Cerebellar cortex (tissue), 1 donor: ENCODE measurements around the gene DLST.

Source experiments
- DNase-seq: peaks from one replicate; pipeline ENCODE4 v3.0.0-alpha.2; 2015; ENCODE audit warnings: low spot score

The DLST gene

GRCh38 chr14:74860899-74861733, 20.6 kb upstream of the DLST start:
- peak; percentile 90 for DNase-seq

- DNase-seq = no peak
Observed at GRCh38 chr14:74861734-74862090, 20.0 kb upstream of the DLST start.

DNA sequence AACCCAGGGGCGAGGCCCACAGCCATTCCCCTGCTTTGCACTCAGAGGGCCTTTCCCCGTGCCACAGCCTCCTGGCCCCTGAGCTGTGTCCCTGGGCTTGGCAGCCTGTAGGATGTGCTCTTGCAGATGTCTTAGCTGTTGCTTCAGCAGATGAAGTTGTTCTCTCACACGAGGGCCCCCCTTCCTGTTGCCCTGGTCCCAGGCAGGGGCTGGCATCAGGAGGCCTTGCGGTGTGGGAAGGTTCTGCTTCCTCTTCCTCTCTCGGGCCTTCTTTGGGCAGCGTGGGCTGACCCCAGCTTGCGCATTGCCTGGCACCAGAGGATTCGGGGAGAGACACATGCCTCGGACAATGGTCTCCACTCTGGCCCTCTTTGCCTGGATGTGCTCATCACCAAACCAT, 18.4 kb upstream of the DLST start:
- DNase-seq = no peak

- no peak for DNase-seq
Observed at GRCh38 chr14:74864198-74864597, 17.5 kb upstream of the DLST start.

DNA sequence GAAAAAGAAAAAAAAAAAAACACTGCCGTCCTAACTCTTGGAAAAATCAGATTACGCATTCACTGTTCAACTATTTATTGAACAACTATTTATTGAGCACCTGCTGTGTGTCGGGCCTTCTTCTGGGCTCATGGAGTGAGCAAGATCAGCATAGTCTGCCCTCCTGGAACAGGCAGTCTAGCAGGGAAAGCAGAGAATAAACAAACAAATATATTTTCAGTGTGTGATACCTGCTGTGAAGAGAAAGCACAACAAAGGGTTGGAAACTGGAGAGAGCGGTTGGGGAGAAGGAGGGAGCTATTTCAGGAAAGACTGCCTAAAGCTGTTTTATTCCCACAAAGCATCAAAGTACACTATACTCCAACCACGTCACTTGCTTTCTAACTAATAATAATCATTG, 16.6 kb upstream of the DLST start:
- DNase-seq = no peak

DNA sequence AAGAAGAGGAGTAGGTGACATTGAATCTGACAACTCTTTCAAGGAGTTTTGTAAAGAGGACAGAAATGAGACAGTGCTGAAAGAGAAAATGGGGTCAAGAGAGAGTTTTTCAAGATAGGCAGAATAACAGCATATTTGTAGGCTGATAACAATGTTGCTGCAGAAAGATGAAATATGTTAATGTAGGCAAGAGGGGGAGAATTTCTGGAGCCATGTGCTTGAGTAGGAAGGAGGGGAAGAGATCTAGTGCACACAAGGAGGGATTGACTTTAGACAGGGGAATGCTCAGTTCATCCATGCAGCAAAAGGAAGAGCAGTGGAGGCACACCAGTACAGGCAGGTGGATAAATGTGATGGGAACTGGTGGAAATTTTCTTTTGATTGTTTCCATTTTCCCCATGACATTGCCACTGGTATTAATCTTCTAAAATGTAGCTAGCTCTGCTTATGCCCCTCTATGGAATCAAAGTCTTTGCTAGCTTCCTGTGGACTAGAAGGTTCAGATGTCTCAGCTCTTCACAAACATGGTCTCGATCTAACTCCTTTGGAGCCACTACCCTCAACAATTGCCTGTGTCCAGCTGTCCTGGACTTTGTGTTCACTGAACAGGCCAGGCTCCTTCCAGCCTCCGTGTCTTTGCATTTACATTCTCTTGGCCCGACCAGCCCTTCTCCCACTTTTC, 14.9 kb upstream of the DLST start:
- no peak for DNase-seq

DNA sequence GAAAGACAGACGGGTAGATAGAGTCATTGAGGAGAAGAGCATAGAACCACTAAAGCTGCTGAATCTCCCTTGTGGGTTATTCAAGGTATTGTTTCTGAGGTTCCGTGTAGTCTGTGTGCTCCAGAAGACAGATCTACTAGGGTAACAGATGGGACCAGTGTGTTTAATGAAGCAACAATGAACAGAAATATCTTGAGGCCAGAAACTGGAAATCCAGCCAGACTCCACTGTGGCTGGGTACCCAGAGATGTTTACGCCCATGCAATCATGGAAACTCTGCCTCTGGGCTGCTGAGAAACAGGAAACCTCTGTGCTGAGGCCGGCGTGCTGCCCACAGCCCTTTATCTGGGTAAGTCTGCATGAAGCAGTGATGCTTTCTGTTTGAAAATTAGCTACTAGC, 14.0 kb upstream of the DLST start:
- peak; percentile 81 for DNase-seq

- DNase-seq = no peak
Observed at GRCh38 chr14:74868739-74869138, 13.0 kb upstream of the DLST start.

GRCh38 chr14:74871819-74872218, 9.9 kb upstream of the DLST start:
- no peak for DNase-seq

DNA sequence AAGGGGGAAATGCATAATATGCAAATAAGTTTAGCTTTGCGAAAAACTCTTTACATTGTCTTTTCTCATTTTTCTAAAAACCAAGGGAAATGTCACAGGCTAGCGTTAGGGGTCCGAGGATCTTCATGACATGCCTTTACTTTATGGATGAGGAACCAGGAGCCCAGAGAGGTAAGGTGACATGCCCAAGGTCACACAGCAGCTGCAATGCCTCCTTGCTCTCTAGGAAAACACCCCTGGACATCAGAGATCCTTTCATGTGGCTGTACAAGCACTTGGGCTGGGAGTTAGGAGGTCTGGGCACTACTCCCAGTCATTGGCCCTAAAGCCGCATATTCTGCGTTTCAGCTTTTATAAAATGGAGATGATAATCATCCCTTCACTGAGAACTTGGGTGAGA, 6.5 kb upstream of the DLST start:
- DNase-seq = no peak

DNA sequence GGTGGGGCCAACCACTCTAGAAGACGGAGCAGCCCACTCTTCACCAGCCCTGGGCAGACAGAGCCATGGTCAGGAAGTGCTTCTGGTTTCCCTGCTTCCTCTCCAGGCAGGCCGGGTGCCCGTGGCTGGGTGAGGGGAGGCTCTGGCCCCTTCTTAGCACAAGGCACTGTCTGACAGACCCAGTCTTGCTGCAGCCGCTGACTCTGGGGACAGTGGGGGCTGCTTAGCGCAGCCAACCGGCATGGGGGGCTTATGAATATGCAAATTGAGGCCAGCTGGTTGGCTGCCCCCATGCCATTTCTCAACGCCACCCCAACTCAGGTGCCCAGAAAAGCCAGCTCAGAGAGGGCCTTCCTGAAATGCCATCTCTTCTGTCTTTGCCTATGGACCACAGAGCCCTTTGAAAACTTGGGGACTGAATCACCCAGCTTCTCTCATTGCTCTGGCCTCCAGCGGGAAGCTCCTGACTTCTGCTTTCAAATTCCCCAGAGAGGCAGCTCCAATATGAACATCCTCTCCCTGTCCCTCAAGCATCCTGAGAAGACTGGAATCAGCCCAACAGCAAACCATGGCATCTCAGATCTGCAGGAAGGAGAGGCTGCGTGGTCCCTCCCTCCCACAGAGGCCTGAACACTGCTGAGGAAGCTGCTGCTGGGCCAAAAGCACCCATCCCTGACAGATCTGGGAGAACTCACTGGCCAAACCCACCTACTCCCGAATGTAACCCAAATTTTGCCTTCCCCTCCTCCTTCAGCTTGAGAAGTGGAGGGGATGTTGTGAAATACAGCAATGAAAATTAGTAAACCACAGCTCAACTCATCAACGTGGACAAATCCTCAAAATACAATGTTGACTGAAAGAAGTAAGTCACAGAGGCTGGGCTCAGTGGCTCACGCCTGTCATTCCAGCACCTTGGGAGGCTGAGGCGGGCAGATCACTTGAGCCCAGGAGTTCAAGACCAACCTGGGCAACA, 5.5 kb upstream of the DLST start, which contains the start of gene PROX2:
Gene PROX2 (minus strand): TSS at position 205 of the 973 bp plus-strand sequence. CDS start 12,311 bp downstream, outside the sequence.
- DNase-seq = no peak

- DNase-seq = no peak
Observed at GRCh38 chr14:74879427-74880182, 2.1 kb upstream of the DLST start.

DNA sequence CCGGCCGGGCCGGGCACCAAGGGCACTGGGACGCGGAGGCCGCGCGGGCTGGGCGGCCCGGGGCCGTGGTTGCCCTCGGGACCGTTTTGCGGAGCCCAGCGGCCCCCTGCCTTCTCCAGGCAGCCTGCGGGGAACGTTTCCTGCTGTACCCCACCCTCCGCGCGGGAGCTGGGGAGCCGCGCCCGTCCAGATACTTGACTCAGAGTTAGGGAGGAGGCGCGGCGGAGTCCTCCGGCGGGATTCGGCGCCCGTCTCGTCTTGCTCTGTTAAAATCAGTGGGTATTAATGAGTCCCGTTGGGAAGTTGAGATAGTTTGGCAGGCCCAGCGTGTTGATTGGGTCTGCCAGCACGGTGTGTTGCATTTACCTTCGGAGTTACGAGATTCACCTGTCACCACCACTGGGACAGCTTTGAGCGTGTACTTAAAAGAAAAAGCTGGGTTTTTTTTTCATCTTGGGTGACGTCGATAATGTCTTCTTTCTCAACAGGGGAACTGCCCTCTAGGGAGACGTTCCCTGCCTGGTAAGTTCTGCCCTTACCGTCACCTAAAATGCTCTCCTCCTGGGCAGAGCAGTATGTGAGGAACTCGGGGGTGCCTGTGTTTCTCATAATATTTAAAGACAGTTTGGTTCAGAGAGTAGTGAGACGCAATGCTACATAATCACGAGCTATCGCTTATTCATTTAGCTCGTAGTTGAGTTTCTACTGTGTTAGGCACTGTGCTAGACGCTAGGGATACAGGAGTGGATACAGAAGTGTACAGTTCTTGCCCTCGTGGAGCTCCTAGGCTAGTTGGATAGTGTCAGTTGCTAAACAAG, 596 bp downstream of the DLST start:
- peak; percentile 18 for DNase-seq

DNA sequence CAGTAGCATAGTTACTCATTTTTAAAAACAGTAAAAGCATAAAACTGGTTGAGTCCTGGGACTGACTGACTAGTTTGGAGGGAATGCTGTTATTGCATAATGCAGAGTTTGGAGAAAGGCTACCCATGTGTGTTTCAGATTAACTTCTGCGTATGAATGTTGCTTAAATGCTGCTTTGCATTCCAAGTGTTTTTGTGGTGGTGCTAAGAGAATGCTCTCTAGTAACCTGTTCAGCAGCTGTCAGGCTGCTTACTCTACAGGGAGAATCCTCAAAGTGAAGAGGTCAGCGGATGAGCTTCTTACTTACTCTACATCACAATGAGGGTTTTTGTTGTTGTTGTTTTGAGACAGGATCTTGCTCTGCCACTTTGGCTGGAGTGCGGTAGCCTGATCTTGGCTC, 4.3 kb downstream of the DLST start:
- no peak for DNase-seq

GRCh38 chr14:74888164-74889158, 6.7 kb downstream of the DLST start:
- no peak for DNase-seq

DNA sequence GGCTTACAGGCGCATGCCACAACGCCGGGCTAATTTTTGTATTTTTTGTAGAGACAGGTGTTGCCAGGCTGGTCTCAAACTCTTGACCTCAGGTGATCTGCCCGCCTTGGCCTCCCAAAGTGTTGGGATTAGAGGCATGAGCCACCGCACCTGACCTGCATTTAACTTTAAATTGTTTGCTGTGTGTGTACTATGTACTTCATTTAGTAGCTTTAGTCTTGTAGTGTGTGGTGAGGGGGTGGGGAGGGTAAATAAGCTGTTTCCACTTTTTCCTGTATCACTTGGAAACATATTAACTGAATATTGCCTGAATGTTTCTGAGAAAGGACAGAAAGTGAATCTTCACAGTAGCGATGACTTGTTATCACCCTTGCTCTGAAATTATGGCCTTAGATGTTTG, 8.5 kb downstream of the DLST start:
- DNase-seq = no peak

DNA sequence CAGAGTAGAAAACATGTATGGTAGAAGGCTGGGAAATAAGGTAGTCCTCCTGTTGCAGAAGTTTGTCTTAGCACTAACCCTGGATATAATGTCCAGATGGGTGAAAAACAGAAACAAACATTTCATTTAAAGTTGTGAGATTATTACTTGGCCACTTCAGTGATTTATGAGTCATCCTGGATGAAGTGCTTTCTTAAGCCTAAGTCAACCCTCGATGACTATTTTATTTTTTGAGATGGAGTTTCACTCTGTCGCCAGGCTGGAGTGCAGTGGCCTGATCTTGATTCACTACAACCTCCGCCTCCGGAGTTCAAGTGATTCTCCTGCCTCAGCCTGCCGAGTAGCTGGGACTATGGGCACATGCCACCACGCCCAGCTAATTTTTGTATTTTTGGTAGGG, 10.2 kb downstream of the DLST start:
- no peak for DNase-seq

GRCh38 chr14:74892745-74893144, 11.0 kb downstream of the DLST start:
- no peak for DNase-seq

- DNase-seq = no peak
Observed at GRCh38 chr14:74893614-74894091, 11.9 kb downstream of the DLST start.
